Stimulated activated CD4-positive, alpha-beta T cell treated with anti-CD3 and anti-CD28 coated beads, TNF-alpha, amount 100 ng/mL, for 1 hour (primary cell): ENCODE measurements around the gene SKAP1.
"Not testable (repeated sequence)": the region's sequence is repeated elsewhere in the genome, so short reads cannot be mapped to it uniquely, and the experiment has no call there.

Experiments
- DNase-seq, 3 donors: peaks; one replicate each; pipeline ENCODE4 v3.0.0-alpha.2; 2020; ENCODE audit warnings: low read depth in 3 of 3, low spot score in 1 of 3

SKAP1 gene

DNA sequence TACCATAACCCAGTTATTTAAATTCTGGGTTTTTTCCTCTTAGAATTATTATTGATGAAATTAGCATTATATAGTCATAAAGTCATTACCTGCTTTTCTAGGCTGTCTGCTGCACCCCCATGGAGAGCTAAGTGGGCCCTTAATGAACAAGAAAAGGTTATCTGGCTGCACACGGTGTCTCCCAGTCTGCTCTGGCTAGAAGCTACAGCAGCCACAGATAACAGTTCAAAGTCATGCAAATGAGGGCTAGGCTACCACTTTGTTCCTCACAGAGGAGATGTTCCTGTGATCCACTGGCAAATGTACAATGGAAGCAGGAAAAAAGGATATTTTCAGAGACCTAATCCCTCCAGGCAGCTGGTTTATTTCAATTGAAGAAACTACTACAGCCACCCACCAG is 210.4 kb downstream of the SKAP1 start:
- DNase-seq: no peak

DNA sequence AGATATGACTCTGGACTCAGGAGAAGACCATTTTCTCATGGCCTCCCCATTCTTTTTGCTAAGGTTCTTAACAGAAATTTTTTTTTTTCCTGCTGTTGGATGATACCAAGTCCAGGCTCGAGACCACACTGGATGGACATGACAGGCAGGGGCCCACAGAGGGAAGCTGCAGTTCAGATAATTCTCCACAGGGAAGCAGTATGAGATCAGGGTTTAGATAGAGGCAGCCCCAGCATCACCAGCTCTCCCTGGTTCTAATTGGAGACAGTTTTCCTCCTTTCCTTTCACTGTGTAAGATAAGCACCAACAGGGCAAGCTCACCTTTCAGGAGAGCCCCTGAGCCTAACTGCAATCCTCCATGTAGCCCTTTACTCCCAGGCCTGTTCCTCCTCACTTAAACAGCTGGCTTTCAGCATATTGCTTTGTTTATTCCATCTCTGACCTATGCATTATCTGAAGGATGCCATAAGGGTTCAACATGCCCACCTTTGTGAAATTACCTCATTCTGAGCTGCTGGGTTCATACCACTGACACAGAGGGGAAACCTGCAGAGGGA is 214.4 kb downstream of the SKAP1 start:
- DNase-seq: no peak

DNA sequence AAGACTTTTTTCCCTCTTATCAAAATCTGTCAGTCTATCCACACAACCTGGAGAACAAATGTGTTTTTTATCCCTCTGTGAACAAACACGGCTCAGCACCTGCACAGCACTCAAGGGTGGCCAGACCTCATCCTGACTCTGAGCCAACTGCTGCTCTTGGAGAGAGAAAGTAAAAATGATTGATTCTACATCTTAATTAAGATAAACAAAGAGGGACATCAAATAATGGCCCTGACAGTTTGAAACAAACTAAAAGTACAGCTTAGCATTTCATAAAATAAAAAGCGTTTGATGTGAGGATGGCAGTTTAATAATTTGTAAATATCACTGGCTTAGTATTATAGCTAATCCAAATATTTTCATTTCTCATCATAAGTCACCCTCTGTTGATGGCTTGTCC is 216.2 kb downstream of the SKAP1 start:
- DNase-seq: no peak

DNA sequence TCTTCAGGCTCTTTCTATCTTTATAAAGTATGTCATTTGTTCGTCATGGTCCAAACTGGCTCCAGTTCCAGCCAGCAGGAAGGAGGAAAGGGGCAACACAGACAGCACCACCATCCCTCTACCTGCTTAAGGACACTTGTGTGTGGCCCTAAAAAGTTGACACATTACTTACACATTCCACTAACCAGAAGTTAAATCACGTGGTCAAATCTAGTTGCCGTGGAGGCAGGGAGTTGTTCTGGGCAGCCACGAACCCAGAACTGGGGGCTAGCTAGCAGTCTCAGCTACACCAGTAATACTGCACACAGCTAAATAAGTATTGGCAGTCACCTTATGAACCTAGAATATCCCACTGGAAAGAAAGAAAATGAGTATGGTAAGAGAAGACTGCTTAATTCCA is 218.2 kb downstream of the SKAP1 start:
- no peak for DNase-seq

DNA sequence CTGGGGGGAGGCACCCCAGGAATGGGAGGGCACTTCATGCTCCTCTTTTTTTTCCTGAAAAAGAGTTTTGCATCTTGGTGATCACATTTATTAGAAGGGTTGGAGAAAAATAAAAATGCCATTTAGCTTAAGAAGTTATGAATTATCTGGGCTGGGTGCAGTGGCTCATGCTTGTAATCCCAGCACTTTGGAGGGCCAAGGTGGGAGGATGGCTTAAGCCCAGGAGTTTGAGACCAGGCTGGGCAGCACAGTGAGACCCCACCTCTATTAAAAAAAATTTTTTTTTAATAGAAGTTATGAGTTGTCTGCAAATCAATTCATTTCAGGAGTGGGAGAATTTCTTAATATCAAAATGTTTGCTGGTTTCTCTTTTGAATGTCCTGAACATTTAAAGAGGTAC is 219.0 kb downstream of the SKAP1 start:
- DNase-seq: no peak

DNA sequence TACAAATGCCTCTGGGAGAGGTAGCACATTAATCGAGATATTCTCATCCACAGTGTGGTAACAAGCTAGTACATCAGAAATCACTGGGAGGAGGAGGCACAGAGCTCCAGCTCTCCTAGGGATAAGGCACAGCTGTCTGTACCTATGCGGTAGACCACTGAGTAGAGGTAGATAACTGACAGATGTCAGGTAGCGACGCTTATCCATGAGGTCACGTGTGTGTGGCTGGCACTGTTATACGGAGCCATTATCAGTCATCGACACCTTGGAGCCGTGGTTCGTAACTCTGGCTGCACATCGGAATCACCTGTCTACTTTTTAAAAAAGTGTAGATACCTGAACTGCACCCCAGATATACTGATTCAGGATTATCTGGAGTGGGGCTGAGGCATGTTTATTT is 220.0 kb downstream of the SKAP1 start:
- DNase-seq: no peak

DNA sequence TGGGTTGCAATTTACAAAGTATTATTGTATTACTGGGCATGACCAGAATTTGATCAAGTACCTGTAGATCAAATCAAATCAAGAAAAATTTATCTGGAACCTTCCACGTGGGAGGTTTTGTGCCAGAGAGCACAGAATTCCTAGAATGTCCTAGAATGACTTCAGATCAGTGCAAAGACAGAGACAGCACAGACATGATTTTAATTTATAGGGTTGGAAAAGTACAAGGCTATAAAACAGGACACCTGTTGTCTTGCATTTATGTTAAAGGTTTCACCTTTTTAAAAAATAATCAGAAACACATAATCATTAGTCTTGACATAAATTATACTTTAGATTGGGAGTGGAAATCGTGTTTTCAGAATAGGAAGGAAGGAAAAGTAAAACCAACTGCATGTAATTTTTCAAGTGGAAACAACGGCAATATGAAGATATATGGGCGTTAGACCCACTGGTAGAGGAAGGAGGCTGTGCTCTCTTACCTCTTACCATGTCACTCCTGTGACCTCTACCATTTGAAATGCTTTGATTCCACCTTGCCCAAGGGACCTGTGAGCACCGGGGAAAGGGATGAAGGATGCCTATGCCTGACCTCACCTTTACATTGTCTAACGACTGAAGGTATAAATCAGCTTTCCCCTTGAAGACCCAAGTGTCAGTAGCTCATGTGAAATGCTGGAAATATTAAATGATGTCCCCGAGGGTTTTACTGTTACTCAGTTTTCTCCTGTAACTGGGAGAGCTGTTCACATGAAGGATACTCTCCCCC is 222.1 kb downstream of the SKAP1 start:
- no peak for DNase-seq

DNA sequence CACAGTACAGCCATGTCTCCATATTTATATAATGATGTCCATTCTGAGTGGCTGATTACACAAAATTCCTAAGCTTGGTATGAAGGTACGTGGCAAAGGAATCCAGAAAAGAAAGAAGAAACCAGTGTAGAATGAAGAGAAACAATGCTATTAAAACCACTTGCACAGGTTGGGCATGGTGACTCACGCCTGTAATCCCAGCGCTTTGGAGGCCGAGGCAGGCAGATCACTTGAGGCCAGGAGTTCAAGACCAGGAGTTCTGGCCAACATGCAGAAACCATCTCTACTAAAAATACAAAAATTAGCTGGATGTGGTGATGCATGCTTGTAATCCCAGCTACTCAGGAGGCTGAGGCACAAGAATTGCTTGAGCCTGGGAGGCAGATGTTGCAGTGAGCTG is 223.0 kb downstream of the SKAP1 start:
- not testable (repeated sequence) for DNase-seq

DNA sequence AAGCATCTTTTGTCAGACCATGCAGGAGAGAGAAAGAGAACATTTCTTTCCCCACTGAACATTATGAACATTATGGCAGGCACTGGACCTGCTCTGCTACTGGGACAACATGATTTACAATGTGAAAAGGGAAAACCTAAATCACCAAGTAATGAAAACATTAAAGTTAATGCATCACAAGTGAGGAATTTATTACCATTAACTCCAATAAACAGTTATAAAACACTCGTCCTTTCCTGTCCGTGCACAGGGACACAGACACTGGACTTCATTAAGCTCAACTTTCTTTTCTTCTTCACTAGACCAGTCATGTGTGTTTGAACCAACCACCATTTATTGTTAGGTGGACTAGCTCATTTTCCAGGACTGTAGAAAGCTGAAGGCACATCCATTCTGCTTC is 227.1 kb downstream of the SKAP1 start:
- no peak for DNase-seq

DNA sequence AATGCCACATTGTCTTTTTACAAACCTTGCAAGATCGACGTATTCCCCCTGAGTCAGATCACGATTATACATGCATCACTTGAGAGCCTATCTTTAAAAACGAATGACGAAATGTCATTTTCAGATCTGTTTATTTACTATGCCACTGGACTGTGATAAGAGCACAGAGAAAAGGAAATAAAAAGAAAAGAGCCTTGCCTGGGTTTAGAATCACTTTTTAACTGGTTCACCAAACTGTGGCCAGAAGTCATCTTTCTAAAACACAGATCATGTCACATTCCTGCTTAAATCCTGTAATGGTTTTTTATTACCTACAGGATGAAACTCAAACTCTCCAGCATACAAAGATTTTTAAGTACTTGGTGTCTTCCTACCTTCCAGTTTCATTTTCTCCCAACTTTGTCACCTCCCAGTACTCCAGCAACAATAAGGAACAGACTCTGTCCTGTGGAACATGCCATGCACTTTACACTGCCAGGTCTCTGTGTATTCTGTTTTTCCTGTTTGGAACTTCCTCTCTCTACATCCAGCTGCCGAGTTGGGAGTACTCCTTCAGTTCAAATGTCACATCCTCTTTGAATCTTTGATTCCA is 231.0 kb downstream of the SKAP1 start:
- no peak for DNase-seq

DNA sequence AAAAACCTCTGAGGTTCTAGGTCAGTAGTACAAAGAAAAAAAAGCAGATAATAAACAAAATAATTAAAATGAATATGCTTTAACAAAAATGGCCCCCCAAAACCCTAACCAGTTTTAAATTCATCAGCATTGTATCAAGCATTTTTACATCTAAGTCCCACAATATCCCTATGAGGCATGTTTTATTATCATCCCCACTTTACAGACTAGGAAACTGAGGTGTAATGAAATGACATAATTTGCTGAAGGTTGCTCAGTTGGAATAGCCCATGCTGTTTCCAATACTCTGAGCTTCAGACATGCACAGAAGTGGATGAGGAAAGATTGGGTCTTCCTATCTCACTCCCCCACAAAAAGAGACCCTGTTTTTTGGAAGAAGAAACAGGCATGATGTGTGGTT is 234.1 kb downstream of the SKAP1 start:
- no peak for DNase-seq

DNA sequence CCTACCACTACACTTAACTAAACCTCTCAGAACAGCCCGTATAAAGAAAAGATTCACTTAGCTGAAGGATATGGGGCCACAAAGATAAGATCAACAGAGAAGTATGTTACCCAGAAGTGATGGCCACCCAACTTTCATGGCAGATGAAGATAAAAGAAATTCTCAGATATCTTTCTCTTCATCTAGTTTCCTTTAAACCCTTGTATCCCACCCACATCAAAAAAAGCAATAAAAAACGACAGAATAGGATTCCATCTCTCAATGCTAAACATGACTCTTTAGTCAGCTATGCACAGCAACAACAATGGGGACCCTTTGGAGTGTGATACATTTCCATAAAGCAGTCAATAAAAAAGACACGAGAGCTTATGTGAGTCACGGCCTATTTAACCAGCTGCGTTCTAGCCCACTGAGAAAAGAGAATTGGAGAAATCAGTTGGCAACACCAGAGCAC is 235.9 kb downstream of the SKAP1 start:
- DNase-seq: no peak

DNA sequence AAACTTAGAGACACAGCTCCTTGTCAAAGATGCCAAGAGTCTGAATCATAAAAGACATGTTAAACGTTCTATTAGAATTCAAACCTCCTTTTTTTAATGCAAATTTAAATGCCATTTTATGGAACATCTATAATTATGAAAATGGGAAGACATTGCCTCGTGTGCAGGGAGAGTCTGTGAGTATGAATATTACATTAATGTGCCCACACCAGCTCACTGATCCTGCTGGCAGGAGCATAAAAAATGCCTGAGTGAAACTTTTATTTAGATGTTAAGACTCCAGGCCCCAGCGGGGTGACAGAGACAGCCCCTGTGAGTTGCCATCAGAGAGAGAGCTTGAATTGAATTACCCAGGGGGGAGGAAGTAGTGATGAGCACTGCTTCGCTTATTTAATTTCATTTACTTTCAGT is 237.7 kb downstream of the SKAP1 start:
- no peak for DNase-seq

DNA sequence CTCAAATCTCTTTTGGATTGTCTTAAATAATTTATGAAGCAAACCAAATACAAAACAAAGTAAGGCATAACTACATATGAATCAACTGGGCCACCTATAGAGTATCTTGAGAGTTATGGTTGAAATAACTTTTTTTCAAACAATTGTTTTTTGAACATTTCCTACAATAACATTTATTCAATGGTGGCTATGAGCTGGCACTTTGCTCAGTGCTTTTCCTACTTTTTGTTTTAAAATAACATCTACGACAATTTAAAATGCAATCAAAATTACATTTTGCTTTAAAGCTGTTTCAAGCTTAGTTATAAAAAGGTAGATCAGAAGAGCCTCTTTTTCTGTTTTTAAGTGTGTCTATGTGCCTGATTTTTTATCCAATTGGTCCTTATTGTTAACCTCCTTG is 238.7 kb downstream of the SKAP1 start:
- no peak for DNase-seq

DNA sequence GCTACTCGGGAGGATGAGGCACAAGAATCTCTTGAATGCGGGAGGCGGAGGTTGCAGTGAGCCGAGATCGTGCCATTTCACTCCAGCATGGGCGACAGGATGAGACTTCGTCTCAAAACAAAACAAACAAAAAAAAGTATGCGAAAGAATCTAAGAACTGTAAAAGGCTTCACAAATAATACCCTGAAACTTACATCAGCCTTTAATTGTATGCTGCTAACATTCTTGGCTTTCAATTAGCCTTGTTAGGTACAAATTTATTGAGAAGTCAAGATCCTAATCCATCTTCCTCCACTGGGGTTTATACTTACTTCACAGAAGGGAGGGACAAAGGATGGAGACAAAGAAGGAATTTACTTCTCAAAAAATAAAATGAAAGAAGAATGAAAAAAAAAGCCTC is 239.1 kb downstream of the SKAP1 start:
- no peak for DNase-seq

DNA sequence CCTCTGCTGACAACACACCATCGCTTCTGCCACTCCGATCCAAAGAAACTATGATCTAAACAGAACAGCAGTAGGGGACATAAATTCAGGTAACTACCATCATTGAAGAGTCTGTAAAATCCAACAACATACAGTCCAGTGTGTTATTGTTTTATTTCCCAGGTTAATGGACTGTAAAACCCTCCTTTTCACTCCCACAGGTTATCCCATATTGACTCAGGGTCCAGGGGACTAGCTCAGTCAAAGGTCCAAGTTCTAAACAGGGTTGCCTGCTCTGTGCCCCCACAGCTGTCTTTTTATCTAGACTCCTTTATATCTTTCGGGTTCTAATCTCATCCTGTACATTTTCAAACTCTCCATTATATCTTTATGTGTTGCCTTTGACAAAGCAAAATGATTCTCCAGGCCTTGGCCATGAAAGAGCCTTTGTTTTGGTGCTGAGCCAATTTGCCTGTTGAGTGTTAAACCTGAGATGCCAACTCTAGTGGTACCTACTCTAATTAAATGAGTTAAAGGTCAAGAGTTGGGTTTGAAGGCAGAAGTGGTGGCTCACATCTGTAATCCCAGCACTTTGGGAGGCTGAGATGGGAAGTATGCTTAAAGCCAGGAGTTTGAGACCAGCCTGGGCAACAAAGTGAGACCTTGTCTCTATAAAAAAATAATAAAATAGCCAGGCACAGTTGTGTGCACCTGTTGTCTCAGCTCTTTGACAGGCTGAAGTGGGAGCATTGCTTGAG is 242.0 kb downstream of the SKAP1 start:
- no peak for DNase-seq

DNA sequence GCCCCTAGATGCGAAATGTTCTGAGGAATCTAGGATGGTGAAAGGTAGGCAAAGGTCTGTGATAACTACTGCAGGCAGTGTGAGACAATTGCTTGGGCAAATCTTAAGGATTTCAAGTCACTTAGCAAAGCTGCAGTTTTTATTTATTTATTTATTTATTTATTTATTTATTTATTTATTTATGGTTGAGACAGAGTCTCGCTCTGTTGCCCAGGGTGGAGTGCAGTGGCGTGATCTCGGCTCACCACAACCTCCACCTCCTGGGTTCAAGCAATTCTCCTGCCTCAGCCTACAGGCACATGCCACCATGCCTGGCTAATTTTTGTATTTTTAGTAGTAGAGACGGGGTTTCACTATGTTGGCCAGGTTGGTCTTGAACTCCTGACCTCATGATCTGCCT is 243.7 kb downstream of the SKAP1 start:
- not testable (repeated sequence) for DNase-seq

DNA sequence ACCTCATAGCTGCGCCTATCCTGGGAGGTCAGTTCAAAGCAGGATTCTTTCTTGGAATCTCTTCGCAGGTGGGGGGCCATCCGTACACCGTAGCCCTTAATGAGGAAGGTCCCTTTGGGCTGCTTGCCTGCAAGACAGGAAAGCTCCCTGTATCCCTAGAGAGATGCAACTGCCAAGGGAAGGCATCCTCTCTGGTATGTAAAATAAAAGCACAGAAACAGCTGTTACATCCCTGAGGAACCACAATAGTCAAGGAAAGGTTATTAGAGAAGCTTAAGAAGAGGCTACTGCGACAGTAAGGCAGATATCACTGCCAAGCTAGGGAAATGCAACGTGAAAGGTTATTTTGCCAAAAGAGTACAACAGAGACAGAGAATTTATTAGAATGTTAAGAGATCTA is 245.3 kb downstream of the SKAP1 start:
- no peak for DNase-seq

DNA sequence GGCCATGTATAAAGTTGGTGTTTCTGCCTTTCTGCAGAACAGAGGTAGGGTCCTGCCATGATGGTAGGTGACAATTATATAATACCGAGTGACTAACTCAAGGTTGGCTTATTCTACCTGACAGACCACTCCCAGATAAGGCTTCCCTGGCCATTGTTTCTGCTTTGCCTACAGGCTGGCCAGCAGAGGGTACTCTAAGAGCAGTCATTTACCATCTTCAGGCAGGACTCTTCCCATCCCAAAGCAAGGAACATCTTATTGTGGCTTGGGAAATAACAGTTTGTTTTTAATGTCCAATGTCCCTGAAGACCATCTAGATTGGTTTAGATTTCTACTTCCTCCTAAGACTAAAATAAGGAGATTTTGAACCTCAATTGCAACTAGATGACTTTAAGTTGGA is 248.4 kb downstream of the SKAP1 start:
- DNase-seq: no peak

DNA sequence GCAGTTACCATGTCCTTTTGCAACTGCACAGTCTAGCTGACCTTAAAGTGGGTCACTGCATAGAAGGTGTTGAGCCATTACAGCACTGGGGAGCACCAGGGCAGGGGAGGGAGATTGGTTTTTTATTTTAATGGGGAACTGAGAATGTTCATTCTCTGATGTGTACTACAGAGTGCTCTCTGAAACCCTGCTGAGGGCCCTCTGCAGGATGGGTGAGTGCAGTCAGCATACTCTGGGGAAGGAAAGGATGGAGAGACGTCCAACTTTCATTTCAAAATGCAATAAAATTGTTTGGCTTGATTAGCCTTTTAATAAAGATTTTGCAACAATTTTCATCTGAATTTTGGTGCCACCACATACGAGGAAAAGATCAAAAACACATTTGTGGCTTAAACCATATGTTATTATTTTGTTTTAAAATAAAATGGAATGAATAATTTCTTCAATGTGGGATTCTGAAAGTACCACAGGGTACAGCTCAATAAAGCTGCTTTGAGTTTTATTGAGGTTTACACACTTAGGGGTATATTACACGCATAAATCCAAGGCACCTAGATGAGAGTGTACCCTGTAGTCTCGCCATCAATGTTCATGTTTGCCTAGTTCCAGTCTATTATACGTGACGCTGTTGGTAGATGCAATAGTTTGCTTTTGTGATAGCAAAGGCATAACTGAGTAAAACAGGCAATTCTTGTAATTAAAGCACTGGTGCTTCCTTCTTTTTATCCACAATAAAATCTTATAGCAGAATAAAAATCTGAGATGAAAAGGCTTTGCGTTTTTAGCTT is 249.0 kb downstream of the SKAP1 start:
- DNase-seq: no peak
